SK-N-SH treated with all-trans-retinoic acid at 6 μM for 48 hours (cell line): ENCODE results near the gene C20orf144.

Experiments
- ATAC-seq: fragments of 200-7000 bp; cut with Tn5 transposase; 3 replicates; pipeline ENCODE4 v1.9.1; 2020; ENCODE audit warnings: mild to moderate bottlenecking, moderate library complexity
- BACH2 ChIP-seq: fragments of 250-450 bp; sonication (Bioruptor Pico); IDR thresholded peaks from 2 replicates; pipeline ENCODE4 v1.9.0; 2021; ENCODE audit warnings: mild to moderate bottlenecking, borderline replicate concordance
- CREB5 ChIP-seq: fragments of 250-450 bp; sonication (Bioruptor Pico); IDR thresholded peaks from 2 replicates; pipeline ENCODE4 v1.5.1; 2020; ENCODE audit warnings: low read depth, mild to moderate bottlenecking, moderate library complexity
- CSDC2 ChIP-seq: fragments of 250-450 bp; sonication (Bioruptor Pico); IDR thresholded peaks from 2 replicates; pipeline ENCODE4 v1.5.0; 2020; ENCODE audit warnings: mild to moderate bottlenecking, moderate library complexity
- CSRNP3 ChIP-seq: fragments of 250-450 bp; sonication (Bioruptor Pico); IDR thresholded peaks from 2 replicates; pipeline ENCODE4 v1.5.1; 2021; ENCODE audit warnings: mild to moderate bottlenecking, moderate library complexity
- ESRRG ChIP-seq: fragments of 250-450 bp; sonication (Bioruptor Pico); IDR thresholded peaks from 2 replicates; pipeline ENCODE4 v1.6.1; 2021; ENCODE audit warnings: mild to moderate bottlenecking
- ISL1 ChIP-seq: fragments of 250-450 bp; sonication (Bioruptor Pico); IDR thresholded peaks from 2 replicates; pipeline ENCODE4 v2.1.2; 2022; ENCODE audit warnings: mild to moderate bottlenecking, moderate library complexity
- PPARA ChIP-seq: fragments of 250-450 bp; sonication (Bioruptor Pico); IDR thresholded peaks from 2 replicates; pipeline ENCODE4 v1.5.0; 2020; ENCODE audit warnings: mild to moderate bottlenecking, borderline replicate concordance
- SNAI2 ChIP-seq: fragments of 250-450 bp; sonication (Bioruptor Pico); IDR thresholded peaks from 2 replicates; pipeline ENCODE4 v1.5.0; 2020; ENCODE audit warnings: mild to moderate bottlenecking, moderate library complexity
- TCF4 ChIP-seq: fragments of 250-450 bp; sonication (Bioruptor Pico); IDR thresholded peaks from 2 replicates; pipeline ENCODE4 v1.8.0; 2021; ENCODE audit warnings: mild to moderate bottlenecking, moderate library complexity, borderline replicate concordance
- TOX ChIP-seq: fragments of 250-450 bp; sonication (Bioruptor Pico); IDR thresholded peaks from 2 replicates; pipeline ENCODE4 v1.8.0; 2021; ENCODE audit warnings: mild to moderate bottlenecking, moderate library complexity, borderline replicate concordance
- ZC3H10 ChIP-seq: fragments of 250-450 bp; sonication (Bioruptor Pico); IDR thresholded peaks from 2 replicates; pipeline ENCODE4 v1.5.1; 2021; ENCODE audit warnings: mild to moderate bottlenecking, moderate library complexity
- ZFP3 ChIP-seq: fragments of 250-450 bp; sonication (Bioruptor Pico); IDR thresholded peaks from 2 replicates; pipeline ENCODE4 v1.5.0; 2020; ENCODE audit warnings: mild to moderate bottlenecking, moderate library complexity
- ZFP30 ChIP-seq: fragments of 450-650 bp; formaldehyde crosslinking; IDR thresholded peaks from 2 replicates; pipeline ENCODE4 v1.5.0; 2022; ENCODE audit warnings: mild to moderate bottlenecking, moderate library complexity
- ZNF565 ChIP-seq: fragments of 450-650 bp; formaldehyde crosslinking; conservative IDR thresholded peaks from 2 replicates; pipeline ENCODE4 v1.5.0; 2020; ENCODE audit warnings: low read depth, mild to moderate bottlenecking, moderate library complexity
- ZNF70 ChIP-seq: fragments of 450-650 bp; formaldehyde crosslinking; IDR thresholded peaks from 2 replicates; pipeline ENCODE4 v1.5.0; 2020; ENCODE audit warnings: mild to moderate bottlenecking, moderate library complexity
- ZNF8 ChIP-seq: fragments of 450-650 bp; formaldehyde crosslinking; IDR thresholded peaks from 2 replicates; pipeline ENCODE4 v1.5.0; 2020; ENCODE audit warnings: mild to moderate bottlenecking, moderate library complexity
- TF ChIP-seq, protein P1 (sequence below): fragments of 250-450 bp; sonication (Bioruptor Pico); IDR thresholded peaks from 2 replicates; pipeline ENCODE4 v1.8.0; 2021; ENCODE audit warnings: low read depth, mild to moderate bottlenecking, moderate library complexity, borderline replicate concordance
- TF ChIP-seq, protein P2 (sequence below): fragments of 250-450 bp; sonication (Bioruptor Pico); IDR thresholded peaks from 2 replicates; pipeline ENCODE4 v1.8.0; 2020; ENCODE audit warnings: mild to moderate bottlenecking, moderate library complexity, borderline replicate concordance
- TF ChIP-seq, protein P3 (sequence below): fragments of 250-450 bp; sonication (Bioruptor Pico); IDR thresholded peaks from 2 replicates; pipeline ENCODE4 v1.5.0; 2020; ENCODE audit warnings: mild to moderate bottlenecking, moderate library complexity

Gene C20orf144

GRCh38 chr20:33662172-33662571 is at the start of gene C20orf144:
C20orf144 (plus strand) TSS chr20:33662327; CDS start chr20:33662346, 19 bp downstream.
- TF ChIP-seq ZFP30 (CRISPR knock-in tag) (no peak), ZNF8 (CRISPR knock-in tag) (no peak), CSDC2 (no peak), ESRRG (CRISPR knock-in tag) (no peak), CSRNP3 (CRISPR knock-in tag) (no peak), ZFP3 (no peak), ISL1 (CRISPR knock-in tag) (no peak), TOX (CRISPR knock-in tag) (no peak), ZC3H10 (CRISPR knock-in tag) (no peak), CREB5 (CRISPR knock-in tag) (no peak)
- TF ChIP-seq, protein P1, sequence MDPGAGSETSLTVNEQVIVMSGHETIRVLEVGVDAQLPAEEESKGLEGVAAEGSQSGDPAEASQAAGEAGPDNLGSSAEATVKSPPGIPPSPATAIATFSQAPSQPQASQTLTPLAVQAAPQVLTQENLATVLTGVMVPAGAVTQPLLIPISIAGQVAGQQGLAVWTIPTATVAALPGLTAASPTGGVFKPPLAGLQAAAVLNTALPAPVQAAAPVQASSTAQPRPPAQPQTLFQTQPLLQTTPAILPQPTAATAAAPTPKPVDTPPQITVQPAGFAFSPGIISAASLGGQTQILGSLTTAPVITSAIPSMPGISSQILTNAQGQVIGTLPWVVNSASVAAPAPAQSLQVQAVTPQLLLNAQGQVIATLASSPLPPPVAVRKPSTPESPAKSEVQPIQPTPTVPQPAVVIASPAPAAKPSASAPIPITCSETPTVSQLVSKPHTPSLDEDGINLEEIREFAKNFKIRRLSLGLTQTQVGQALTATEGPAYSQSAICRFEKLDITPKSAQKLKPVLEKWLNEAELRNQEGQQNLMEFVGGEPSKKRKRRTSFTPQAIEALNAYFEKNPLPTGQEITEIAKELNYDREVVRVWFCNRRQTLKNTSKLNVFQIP (CRISPR knock-in tag), result no peak

GRCh38 chr20:33621717-33622400 is 40.3 kb upstream of the C20orf144 start:
- TF ChIP-seq, protein P2, sequence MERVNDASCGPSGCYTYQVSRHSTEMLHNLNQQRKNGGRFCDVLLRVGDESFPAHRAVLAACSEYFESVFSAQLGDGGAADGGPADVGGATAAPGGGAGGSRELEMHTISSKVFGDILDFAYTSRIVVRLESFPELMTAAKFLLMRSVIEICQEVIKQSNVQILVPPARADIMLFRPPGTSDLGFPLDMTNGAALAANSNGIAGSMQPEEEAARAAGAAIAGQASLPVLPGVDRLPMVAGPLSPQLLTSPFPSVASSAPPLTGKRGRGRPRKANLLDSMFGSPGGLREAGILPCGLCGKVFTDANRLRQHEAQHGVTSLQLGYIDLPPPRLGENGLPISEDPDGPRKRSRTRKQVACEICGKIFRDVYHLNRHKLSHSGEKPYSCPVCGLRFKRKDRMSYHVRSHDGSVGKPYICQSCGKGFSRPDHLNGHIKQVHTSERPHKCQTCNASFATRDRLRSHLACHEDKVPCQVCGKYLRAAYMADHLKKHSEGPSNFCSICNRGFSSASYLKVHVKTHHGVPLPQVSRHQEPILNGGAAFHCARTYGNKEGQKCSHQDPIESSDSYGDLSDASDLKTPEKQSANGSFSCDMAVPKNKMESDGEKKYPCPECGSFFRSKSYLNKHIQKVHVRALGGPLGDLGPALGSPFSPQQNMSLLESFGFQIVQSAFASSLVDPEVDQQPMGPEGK, result no peak
- TF ChIP-seq ZFP3 (no peak), ZNF565 (CRISPR knock-in tag) (no peak), PPARA (CRISPR knock-in tag) (no peak), BACH2 (CRISPR knock-in tag) (no peak), SNAI2 (no peak), ZFP30 (CRISPR knock-in tag) (no peak), TCF4 (CRISPR knock-in tag) (no peak), TOX (CRISPR knock-in tag) (no peak), ESRRG (CRISPR knock-in tag) (no peak), CSRNP3 (CRISPR knock-in tag) (no peak), ZNF70 (CRISPR knock-in tag) (no peak)
- TF ChIP-seq, protein P1 (CRISPR knock-in tag), result no peak
- TF ChIP-seq, protein P3, sequence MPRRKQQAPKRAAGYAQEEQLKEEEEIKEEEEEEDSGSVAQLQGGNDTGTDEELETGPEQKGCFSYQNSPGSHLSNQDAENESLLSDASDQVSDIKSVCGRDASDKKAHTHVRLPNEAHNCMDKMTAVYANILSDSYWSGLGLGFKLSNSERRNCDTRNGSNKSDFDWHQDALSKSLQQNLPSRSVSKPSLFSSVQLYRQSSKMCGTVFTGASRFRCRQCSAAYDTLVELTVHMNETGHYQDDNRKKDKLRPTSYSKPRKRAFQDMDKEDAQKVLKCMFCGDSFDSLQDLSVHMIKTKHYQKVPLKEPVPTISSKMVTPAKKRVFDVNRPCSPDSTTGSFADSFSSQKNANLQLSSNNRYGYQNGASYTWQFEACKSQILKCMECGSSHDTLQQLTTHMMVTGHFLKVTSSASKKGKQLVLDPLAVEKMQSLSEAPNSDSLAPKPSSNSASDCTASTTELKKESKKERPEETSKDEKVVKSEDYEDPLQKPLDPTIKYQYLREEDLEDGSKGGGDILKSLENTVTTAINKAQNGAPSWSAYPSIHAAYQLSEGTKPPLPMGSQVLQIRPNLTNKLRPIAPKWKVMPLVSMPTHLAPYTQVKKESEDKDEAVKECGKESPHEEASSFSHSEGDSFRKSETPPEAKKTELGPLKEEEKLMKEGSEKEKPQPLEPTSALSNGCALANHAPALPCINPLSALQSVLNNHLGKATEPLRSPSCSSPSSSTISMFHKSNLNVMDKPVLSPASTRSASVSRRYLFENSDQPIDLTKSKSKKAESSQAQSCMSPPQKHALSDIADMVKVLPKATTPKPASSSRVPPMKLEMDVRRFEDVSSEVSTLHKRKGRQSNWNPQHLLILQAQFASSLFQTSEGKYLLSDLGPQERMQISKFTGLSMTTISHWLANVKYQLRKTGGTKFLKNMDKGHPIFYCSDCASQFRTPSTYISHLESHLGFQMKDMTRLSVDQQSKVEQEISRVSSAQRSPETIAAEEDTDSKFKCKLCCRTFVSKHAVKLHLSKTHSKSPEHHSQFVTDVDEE (CRISPR knock-in tag), result no peak
- TF ChIP-seq, all 23 proteins: peak for 0
- ATAC-seq, result no peak

More at GRCh38 chr20:33662172-33662571, at the start of gene C20orf144:
- ATAC-seq, result no peak
